H1 (cell line): Measurements from ENCODE around the gene SPOCK1.

ENCODE experiments used
- CHD1 ChIP-seq: IDR thresholded peaks from 2 replicates; pipeline ENCODE4 v1.6.1; 2012; ENCODE audit warnings: low read depth, low read length, improper control_type of control experiment
- RXRA ChIP-seq: IDR thresholded peaks from 2 replicates; pipeline ENCODE4 v1.6.1; 2011; ENCODE audit warnings: low read depth, mild to moderate bottlenecking, low read length, moderate library complexity; ENCODE audit not compliant: insufficient read depth
- TF ChIP-seq, protein P1 (sequence below), 3 experiments: IDR thresholded peaks; 1 replicate in 2 of 3; 2 replicates in 1 of 3; pipeline versions ENCODE4 v1.5.1 to v1.6.1; 2011; ENCODE audit warnings: low read length in 3 of 3, mild to moderate bottlenecking in 3 of 3, inconsistent platforms in 2 of 3, low read depth in 1 of 3, moderate library complexity in 1 of 3; ENCODE audit not compliant: insufficient read depth in 1 of 3; ENCODE audit errors: control extremely low read depth in 1 of 3

DNA sequence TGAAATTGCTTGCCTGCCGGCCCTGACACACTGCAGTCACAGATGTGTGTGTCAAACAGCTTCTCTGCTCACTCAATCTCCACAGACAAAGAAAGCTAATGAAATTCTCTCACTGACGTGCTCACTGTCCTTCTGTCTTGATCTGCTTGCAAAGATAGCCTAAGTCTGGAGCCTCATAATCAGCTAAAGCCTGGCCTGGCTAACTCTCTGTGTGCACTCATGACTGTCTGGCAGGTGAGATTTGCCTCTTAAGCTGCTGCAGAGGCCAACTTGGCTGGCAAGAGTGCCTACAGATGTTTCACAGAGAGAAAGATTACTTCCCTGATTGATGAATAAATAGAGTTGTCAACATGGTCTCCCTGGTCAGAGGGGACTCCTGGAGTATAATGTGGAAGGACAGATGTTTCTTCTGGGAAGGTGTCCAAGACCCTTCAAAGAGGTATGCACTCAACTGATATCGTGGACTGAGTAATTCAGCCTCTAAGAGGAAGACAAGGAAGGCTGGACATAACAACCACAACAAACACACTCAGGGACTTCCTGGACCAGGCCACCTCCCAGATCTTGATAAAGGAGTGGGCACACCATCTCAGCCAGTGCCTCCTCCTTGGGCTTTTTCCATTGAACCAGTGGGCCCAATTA is 362.0 kb downstream of the SPOCK1 start:
- TF ChIP-seq, protein P1, sequence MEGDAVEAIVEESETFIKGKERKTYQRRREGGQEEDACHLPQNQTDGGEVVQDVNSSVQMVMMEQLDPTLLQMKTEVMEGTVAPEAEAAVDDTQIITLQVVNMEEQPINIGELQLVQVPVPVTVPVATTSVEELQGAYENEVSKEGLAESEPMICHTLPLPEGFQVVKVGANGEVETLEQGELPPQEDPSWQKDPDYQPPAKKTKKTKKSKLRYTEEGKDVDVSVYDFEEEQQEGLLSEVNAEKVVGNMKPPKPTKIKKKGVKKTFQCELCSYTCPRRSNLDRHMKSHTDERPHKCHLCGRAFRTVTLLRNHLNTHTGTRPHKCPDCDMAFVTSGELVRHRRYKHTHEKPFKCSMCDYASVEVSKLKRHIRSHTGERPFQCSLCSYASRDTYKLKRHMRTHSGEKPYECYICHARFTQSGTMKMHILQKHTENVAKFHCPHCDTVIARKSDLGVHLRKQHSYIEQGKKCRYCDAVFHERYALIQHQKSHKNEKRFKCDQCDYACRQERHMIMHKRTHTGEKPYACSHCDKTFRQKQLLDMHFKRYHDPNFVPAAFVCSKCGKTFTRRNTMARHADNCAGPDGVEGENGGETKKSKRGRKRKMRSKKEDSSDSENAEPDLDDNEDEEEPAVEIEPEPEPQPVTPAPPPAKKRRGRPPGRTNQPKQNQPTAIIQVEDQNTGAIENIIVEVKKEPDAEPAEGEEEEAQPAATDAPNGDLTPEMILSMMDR (IDR thresholded peaks at IDR 0.05; ENCODE audit: control extremely low read depth in 1 of 3, insufficient read depth in 1 of 3, low read depth in 1 of 3, low read length in 3 of 3), result no peak
- TF ChIP-seq RXRA (no peak), CHD1 (no peak)
